OCI-LY1 (cell line): Measurements from ENCODE around the gene DCX.

Experiments
- EZH2 ChIP-seq: fragments of 200-600 bp; sonication (generic), shearing (Covaris generic); IDR thresholded peaks from 2 replicates; pipeline ENCODE4 v1.8.0; 2017; ENCODE audit warnings: borderline replicate concordance, mixed run types, mild to moderate bottlenecking, antibody characterized with exemption, low read length, moderate library complexity, mixed read lengths
- TF ChIP-seq, protein P1 (sequence below): fragments of 200-600 bp; sonication (generic), shearing (Covaris generic); IDR thresholded peaks from 2 replicates; pipeline ENCODE4 v1.5.1; 2017; ENCODE audit warnings: mild to moderate bottlenecking, antibody characterized with exemption, low read length, moderate library complexity, mixed read lengths

DNA sequence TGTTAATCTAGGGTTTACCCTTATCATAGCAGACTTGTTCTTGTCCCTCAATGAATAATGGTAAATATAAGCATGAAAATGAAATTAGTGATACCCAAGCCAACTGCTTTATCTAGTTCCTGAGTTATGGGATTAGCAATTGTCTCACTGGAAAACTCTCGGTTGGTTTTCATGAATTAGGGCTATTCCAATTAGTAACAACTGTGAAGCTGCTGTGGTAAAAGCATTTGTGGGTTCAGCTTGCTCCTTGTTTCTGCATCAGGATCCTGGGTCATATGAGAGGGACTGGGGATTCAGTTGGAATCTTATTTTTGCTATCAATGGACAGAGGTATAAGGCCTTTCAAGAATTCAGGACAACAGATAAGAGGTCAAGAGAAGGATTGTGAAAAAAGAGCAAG is 50.2 kb downstream of the DCX start:
- TF ChIP-seq, protein P1, sequence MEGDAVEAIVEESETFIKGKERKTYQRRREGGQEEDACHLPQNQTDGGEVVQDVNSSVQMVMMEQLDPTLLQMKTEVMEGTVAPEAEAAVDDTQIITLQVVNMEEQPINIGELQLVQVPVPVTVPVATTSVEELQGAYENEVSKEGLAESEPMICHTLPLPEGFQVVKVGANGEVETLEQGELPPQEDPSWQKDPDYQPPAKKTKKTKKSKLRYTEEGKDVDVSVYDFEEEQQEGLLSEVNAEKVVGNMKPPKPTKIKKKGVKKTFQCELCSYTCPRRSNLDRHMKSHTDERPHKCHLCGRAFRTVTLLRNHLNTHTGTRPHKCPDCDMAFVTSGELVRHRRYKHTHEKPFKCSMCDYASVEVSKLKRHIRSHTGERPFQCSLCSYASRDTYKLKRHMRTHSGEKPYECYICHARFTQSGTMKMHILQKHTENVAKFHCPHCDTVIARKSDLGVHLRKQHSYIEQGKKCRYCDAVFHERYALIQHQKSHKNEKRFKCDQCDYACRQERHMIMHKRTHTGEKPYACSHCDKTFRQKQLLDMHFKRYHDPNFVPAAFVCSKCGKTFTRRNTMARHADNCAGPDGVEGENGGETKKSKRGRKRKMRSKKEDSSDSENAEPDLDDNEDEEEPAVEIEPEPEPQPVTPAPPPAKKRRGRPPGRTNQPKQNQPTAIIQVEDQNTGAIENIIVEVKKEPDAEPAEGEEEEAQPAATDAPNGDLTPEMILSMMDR: no peak
- no peak for TF ChIP-seq EZH2
